BLaER1 treated with 17β-estradiol and CSF1 and Interleukin-3, amounts not matched to agents 10 nM and 100 nM (cell line): ENCODE data around the gene PDE6D.
A peak's percentile ranks its signal among the peaks of the same experiment; 100 is the strongest.

Experiments
- H3K27ac ChIP-seq, 11 experiments: shearing (Covaris generic); formaldehyde crosslinking; 2 replicates each; pipeline ENCODE4 v1.8.1; 2022
- H3K27me3 ChIP-seq, 11 experiments: shearing (Covaris generic); formaldehyde crosslinking; 2 replicates each; pipeline ENCODE4 v1.8.1; 2022
- H3K36me3 ChIP-seq, 11 experiments: shearing (Covaris generic); formaldehyde crosslinking; 2 replicates each; pipeline ENCODE4 v1.8.1; 2022
- H3K4me1 ChIP-seq, 10 experiments: shearing (Covaris generic); formaldehyde crosslinking; 2 replicates each; pipeline ENCODE4 v1.8.1; 2022
- H3K4me2 ChIP-seq, 11 experiments: shearing (Covaris generic); formaldehyde crosslinking; 2 replicates each; pipeline ENCODE4 v1.8.1; 2022
- H3K4me3 ChIP-seq, 10 experiments: shearing (Covaris generic); formaldehyde crosslinking; 2 replicates each; pipeline ENCODE4 v1.8.1; 2022
- H3K9ac ChIP-seq, 11 experiments: shearing (Covaris generic); formaldehyde crosslinking; 2 replicates each; pipeline ENCODE4 v1.8.1; 2022
- H3K9me3 ChIP-seq, 11 experiments: shearing (Covaris generic); formaldehyde crosslinking; replicated peaks in 1 of 11; 2 replicates each; pipeline ENCODE4 v1.8.1; 2022
- H4K20me1 ChIP-seq, 11 experiments: shearing (Covaris generic); formaldehyde crosslinking; 2 replicates each; pipeline ENCODE4 v1.8.1; 2022
- Cebpa-rat ChIP-seq, 11 experiments: shearing (Covaris generic); IDR thresholded peaks; 2 replicates each; pipeline ENCODE4 v1.8.1; 2022

Gene PDE6D

DNA sequence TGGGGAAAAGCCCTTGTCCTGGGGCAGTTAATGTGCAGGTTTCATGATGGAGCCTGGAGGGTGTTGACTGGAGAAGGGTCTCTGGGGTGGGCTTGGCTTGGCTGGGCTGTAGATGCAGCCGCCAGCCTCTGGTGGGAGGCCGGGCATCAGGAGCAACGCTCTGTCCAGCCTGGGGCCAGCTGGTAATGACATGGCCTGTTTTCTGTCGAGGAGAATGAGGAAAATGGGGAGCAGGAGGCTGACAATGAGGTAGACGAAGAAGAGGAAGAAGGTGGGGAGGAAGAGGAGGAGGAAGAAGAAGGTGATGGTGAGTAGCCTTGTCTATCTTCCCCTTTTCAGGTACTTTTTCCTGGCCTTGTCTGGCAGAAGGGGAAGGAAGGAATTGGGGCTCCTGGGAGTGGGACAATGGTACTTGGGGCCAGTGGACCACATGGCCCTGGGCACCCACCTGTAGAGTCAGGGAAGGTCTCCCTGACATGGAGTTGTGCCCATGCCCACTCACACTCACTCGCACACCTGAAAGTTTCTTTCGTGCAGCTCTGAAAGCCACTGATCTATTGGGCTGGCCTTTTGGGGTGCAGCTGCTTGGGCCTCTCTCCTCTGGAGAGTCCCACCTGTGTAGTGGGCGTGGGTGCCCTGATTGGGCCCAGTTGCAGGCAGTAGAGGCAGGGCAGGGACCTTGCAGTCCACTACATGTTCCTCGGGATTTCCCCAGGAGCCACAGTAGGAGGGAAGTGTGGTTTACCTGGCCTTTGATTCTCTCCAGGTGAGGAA lies 69.2 kb downstream of the PDE6D start:
- Histone ChIP-seq H3K9me3 (peaks cover 0 to 15% (median under 1%) of the 10 kb centered on the region in 11 experiments; a peak in 9 of 22 replicates), H3K27ac (peak overlapping the region in 10 of 11 experiments; percentile 97 to 100 (median 100); a peak in 21 of 22 replicates), H3K36me3 (peaks cover 26 to 70% (median 55%) of the 10 kb centered on the region in 11 experiments), H3K9ac (peak overlapping the region; percentile 98 to 100 (median 100)), H3K4me3 (peak overlapping the region; percentile 87 to 100 (median 100)), H3K4me1 (peaks cover 38 to 56% (median 49%) of the 10 kb centered on the region in 10 experiments), H3K4me2 (peak overlapping the region; percentile 96 to 100 (median 100)), H4K20me1 (peaks cover 55 to 85% (median 79%) of the 10 kb centered on the region in 11 experiments), H3K27me3 (no peaks in the 10 kb centered on the region)
- no peak for TF ChIP-seq Cebpa-rat (IDR thresholded peaks at IDR 0.05)

GRCh38 chr2:231710799-231711676 lies 70.0 kb downstream of the PDE6D start:
- H3K27me3 ChIP-seq, result no peaks in the 10 kb centered on the region
- peaks cover 55 to 77% (median 74%) of the 10 kb centered on the region in 11 experiments for H4K20me1 ChIP-seq
- H3K27ac ChIP-seq, result peak overlapping the region; percentile 97 to 100 (median 100)
- H3K9ac ChIP-seq, result peak overlapping the region; percentile 98 to 100 (median 100)
- H3K4me3 ChIP-seq, result peak overlapping the region; percentile 87 to 100 (median 100)
- TF ChIP-seq Cebpa-rat (IDR thresholded peaks at IDR 0.05), result no peak
- peak overlapping the region; percentile 96 to 100 (median 100) for H3K4me2 ChIP-seq
- H3K36me3 ChIP-seq, result peaks cover 26 to 69% (median 55%) of the 10 kb centered on the region in 11 experiments
- peaks cover 30 to 49% (median 43%) of the 10 kb centered on the region in 10 experiments for H3K4me1 ChIP-seq
- H3K9me3 ChIP-seq, result peaks cover 0 to 14% (median 0%) of the 10 kb centered on the region in 11 experiments; a peak in 6 of 22 replicates

DNA sequence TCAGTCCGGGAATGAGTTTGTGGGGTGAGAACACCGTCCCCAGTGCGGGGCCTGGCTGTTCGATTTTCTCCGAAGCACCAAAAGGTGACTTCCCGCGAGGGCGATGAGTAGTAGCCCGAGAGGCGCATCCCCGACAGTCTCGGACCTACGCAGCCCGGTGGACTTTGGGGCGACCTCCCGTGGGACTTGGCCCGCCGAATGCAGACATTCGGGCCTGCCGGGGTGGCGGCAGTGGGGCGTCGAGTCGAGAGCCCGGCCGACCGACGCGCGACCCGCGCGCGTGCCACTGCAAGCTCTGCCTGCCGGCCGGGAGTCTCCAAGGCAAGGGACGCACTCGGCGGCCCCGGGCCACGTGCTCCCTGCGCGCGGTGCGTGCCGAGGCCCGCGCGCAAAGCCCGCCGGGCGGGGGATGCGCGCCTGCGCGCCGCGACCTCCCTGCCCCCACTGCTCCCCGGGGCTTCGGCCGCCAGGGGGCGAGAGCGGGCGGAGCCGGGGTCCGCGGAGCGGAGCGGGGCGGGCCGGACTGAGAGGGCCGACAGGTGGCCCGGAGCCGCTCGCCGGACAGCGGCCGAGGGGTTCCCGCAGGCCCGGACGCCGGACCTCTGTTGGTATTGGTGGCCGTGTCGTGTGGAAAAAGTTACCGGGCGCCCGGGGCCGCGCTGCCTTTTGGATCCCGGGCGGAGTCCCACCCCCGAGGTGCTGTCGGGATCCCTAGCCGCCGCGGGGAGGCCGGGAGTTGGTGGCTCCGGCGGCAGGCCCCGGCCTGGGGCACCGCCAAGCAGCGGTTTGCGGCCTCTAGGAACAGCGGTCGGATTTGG lies 70.9 kb downstream of the PDE6D start:
- H3K4me3 ChIP-seq, result peak overlapping the region; percentile 87 to 100 (median 100)
- TF ChIP-seq Cebpa-rat (IDR thresholded peaks at IDR 0.05), result no peak
- H3K4me1 ChIP-seq, result peaks cover 30 to 49% (median 43%) of the 10 kb centered on the region in 10 experiments
- peak overlapping the region; percentile 97 to 100 (median 100) for H3K27ac ChIP-seq
- peak overlapping the region; percentile 96 to 100 (median 100) for H3K4me2 ChIP-seq
- H3K27me3 ChIP-seq, result no peaks in the 10 kb centered on the region
- H4K20me1 ChIP-seq, result peaks cover 55 to 68% (median 65%) of the 10 kb centered on the region in 11 experiments
- H3K36me3 ChIP-seq, result peaks cover 26 to 61% (median 52%) of the 10 kb centered on the region in 11 experiments
- peak overlapping the region; percentile 98 to 100 (median 100) for H3K9ac ChIP-seq
- peaks cover 0 to 14% (median 0%) of the 10 kb centered on the region in 11 experiments; a peak in 6 of 22 replicates for H3K9me3 ChIP-seq

GRCh38 chr2:231709636-231709980 lies 71.5 kb downstream of the PDE6D start:
- H4K20me1 ChIP-seq, result peaks cover 55 to 62% (median 59%) of the 10 kb centered on the region in 11 experiments
- no peak for TF ChIP-seq Cebpa-rat (IDR thresholded peaks at IDR 0.05)

DNA sequence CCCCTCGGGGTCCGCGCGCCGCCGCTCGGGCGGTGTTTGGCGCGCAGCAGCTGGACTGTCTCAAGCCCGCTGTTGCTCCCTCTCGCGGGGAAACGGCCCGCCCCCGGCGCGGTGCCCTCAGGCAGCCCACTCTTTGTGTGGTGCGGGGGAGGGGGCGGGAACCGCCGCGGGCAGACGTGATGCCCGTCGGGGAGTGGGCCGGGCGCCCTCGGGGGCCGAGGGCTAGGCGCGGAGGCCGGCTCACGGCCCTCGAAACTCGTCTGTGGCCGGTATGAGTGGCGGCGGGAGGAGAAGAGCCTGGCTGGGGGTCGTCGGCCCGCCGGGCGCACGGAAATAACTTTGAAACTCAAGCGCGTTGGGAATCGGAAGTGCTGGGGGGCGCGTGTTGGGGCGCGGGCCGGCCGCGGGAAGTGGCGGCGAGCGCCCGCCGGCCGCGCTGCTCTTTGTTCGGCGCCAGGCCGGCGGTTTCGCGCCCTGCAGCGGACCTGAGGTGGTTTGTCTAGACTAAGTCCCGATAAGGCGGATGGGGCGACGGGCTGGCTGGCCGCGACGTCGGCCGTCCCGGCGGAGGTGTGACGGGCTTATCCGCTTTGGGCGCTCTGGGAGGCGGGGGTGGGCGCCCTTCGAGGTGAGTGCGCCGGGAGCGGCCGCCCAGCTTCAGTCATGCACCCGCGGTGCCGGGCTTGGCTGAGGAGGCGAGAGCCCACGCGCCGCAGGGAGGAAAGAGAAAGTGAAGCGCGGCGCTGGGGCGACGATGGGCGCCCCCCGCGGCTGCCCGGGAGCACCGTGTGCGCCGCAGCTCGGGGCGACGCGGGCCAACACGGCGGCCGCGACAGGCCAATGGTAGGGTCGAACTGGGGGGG lies 72.1 kb downstream of the PDE6D start:
- TF ChIP-seq Cebpa-rat (IDR thresholded peaks at IDR 0.05), result no peak
- Histone ChIP-seq H3K36me3 (peaks cover 26 to 50% (median 46%) of the 10 kb centered on the region in 11 experiments), H3K9me3 (peaks cover 0 to 14% (median 0%) of the 10 kb centered on the region in 11 experiments; a peak in 6 of 22 replicates), H3K4me2 (peak overlapping the region; percentile 72 to 100 (median 99)), H3K4me1 (peaks cover 35 to 49% (median 43%) of the 10 kb centered on the region in 10 experiments), H3K4me3 (peak overlapping the region; percentile 87 to 100 (median 100)), H4K20me1 (peaks cover 49 to 56% (median 53%) of the 10 kb centered on the region in 11 experiments), H3K27ac (peak overlapping the region; percentile 97 to 100 (median 100)), H3K9ac (peak overlapping the region; percentile 98 to 100 (median 100)), H3K27me3 (no peaks in the 10 kb centered on the region)

More at GRCh38 chr2:231709636-231709980, 71.5 kb downstream of the PDE6D start:
- H3K27me3 ChIP-seq, result no peaks in the 10 kb centered on the region
- H3K27ac ChIP-seq, result peak overlapping the region; percentile 97 to 100 (median 100)
- peak overlapping the region; percentile 98 to 100 (median 100) for H3K9ac ChIP-seq
- peak overlapping the region; percentile 72 to 100 (median 99) for H3K4me2 ChIP-seq
- H3K4me1 ChIP-seq, result peaks cover 34 to 49% (median 43%) of the 10 kb centered on the region in 10 experiments
- H3K4me3 ChIP-seq, result peak overlapping the region; percentile 87 to 100 (median 100)
- H3K9me3 ChIP-seq, result peaks cover 0 to 14% (median 0%) of the 10 kb centered on the region in 11 experiments; a peak in 6 of 22 replicates
- H3K36me3 ChIP-seq, result peaks cover 26 to 56% (median 51%) of the 10 kb centered on the region in 11 experiments

- TF ChIP-seq Cebpa-rat (IDR thresholded peaks at IDR 0.05), result no peak
- H3K4me2 ChIP-seq, result peak within 1 kb of the TSS; percentile 88 to 100 (median 99)
- H3K9ac ChIP-seq, result peak within 1 kb of the TSS; percentile 99 to 100 (median 100)
- no peaks in the 10 kb centered on the region for H3K27me3 ChIP-seq
- peaks cover 0 to 14% (median 0%) of the 10 kb centered on the region in 11 experiments; a peak in 6 of 22 replicates for H3K9me3 ChIP-seq
- peaks cover 23 to 42% (median 39%) of the 10 kb centered on the region in 11 experiments for H3K36me3 ChIP-seq
- peaks cover 42 to 48% (median 45%) of the 10 kb centered on the region in 11 experiments for H4K20me1 ChIP-seq
- peaks cover 30 to 43% (median 37%) of the 10 kb centered on the region in 10 experiments for H3K4me1 ChIP-seq
- H3K4me3 ChIP-seq, result peak within 1 kb of the TSS; percentile 87 to 100 (median 100)
- peak within 1 kb of the TSS; percentile 97 to 100 (median 100) for H3K27ac ChIP-seq
Observed at GRCh38 chr2:231707927-231708772, 72.9 kb downstream of the PDE6D start, which contains the start of gene PTMA. Gene PTMA (plus strand): TSS chr2:231708525. CDS start chr2:231708707, 182 bp downstream.
